CD14-positive monocyte (primary cell): ENCODE measurements around the gene KCNA10. TPM values are rescaled to one million over a fixed set of nuclear protein-coding genes. Genes with fewer than 3 reads are reported as not detected.

Source experiments
- DNase-seq, 3 donors: peaks; one replicate each; pipeline ENCODE4 v3.0.0-alpha.2; 2011 to 2022
- H2AFZ ChIP-seq: 2 replicates; pipeline ENCODE4 v1.6.0; 2012; ENCODE audit warnings: mild to moderate bottlenecking, low read depth, low read length, inconsistent platforms; ENCODE audit not compliant: insufficient read depth, poor library complexity, severe bottlenecking
- H3K27ac ChIP-seq, 2 donors: 1 replicate in 1 of 2; 2 replicates in 1 of 2; pipeline ENCODE4 v1.5.1; 2012 to 2013; ENCODE audit warnings: low read length in 2 of 2, control low read depth in 1 of 2, inconsistent platforms in 1 of 2, low read depth in 1 of 2, mild to moderate bottlenecking in 1 of 2
- H3K27me3 ChIP-seq, 2 donors: one replicate each; pipeline versions ENCODE4 v1.6.0 to v1.6.1; 2011 to 2013; ENCODE audit warnings: low read length in 2 of 2; ENCODE audit not compliant: control insufficient read depth in 2 of 2, insufficient read depth in 2 of 2
- H3K36me3 ChIP-seq, 2 donors: replicated peaks in 1 of 2; 1 replicate in 1 of 2; 2 replicates in 1 of 2; pipeline versions ENCODE4 v1.5.1 to v1.6.1; 2012 to 2013; ENCODE audit warnings: low read length in 2 of 2, control low read depth in 1 of 2, inconsistent platforms in 1 of 2, mild to moderate bottlenecking in 1 of 2; ENCODE audit not compliant: insufficient read depth in 2 of 2, control insufficient read depth in 1 of 2
- H3K4me1 ChIP-seq, 2 donors: 1 replicate in 1 of 2; 2 replicates in 1 of 2; pipeline versions ENCODE4 v1.5.1 to v1.6.1; 2012 to 2013; ENCODE audit warnings: low read length in 2 of 2, control low read depth in 1 of 2, inconsistent platforms in 1 of 2, mild to moderate bottlenecking in 1 of 2, moderate library complexity in 1 of 2; ENCODE audit not compliant: insufficient read depth in 2 of 2, control insufficient read depth in 1 of 2
- H3K4me2 ChIP-seq: replicated peaks from 2 replicates; pipeline ENCODE3; 2012; ENCODE audit warnings: low read length, moderate library complexity, mild to moderate bottlenecking; ENCODE audit not compliant: poor library complexity, severe bottlenecking; ENCODE audit errors: extremely low read depth
- H3K4me3 ChIP-seq, 3 experiments: fragments of 200-600 bp in 1 of 3; sonication (generic) in 1 of 3; replicated peaks in 1 of 3; 1 replicate in 2 of 3; 2 replicates in 1 of 3; pipeline ENCODE4 v1.5.1; 2011 to 2013; ENCODE audit warnings: low read length in 3 of 3, mild to moderate bottlenecking in 3 of 3, control low read depth in 2 of 3, low read depth in 2 of 3, inconsistent platforms in 1 of 3, moderate library complexity in 1 of 3
- H3K79me2 ChIP-seq: 2 replicates; pipeline ENCODE4 v1.6.0; 2012; ENCODE audit warnings: mild to moderate bottlenecking, control low read depth, inconsistent platforms, low read length, moderate library complexity; ENCODE audit not compliant: insufficient read depth
- H3K9ac ChIP-seq: 2 replicates; pipeline ENCODE4 v1.6.0; 2017; ENCODE audit warnings: low read length, mild to moderate bottlenecking; ENCODE audit not compliant: insufficient read depth, poor library complexity, severe bottlenecking
- H3K9me3 ChIP-seq, 2 donors: replicated peaks in 1 of 2; 1 replicate in 1 of 2; 2 replicates in 1 of 2; pipeline versions ENCODE4 v1.5.1 to v1.6.1; 2012 to 2013; ENCODE audit warnings: low read length in 2 of 2, control low read depth in 1 of 2; ENCODE audit not compliant: control insufficient read depth in 1 of 2, insufficient read depth in 1 of 2
- H4K20me1 ChIP-seq: 2 replicates; pipeline ENCODE4 v1.6.0; 2012; ENCODE audit warnings: mild to moderate bottlenecking, low read length, control low read depth, moderate library complexity; ENCODE audit not compliant: insufficient read depth
- H3K27ac Mint-ChIP-seq, 7 donors: one replicate each; pipeline ENCODE4 v1.8.0; 2020; ENCODE audit warnings: mild to moderate bottlenecking in 7 of 7, mixed read lengths in 7 of 7, moderate library complexity in 6 of 7, inconsistent platforms in 2 of 7
- H3K27me3 Mint-ChIP-seq, 3 donors: one replicate each; pipeline ENCODE4 v1.8.0; 2021 to 2022; ENCODE audit warnings: low read depth in 3 of 3, mild to moderate bottlenecking in 3 of 3, mixed read lengths in 3 of 3, moderate library complexity in 3 of 3, inconsistent platforms in 1 of 3
- H3K36me3 Mint-ChIP-seq, 2 donors: one replicate each; pipeline ENCODE4 v1.8.0; 2020; ENCODE audit warnings: mixed read lengths in 2 of 2, inconsistent platforms in 1 of 2, mild to moderate bottlenecking in 1 of 2
- H3K4me1 Mint-ChIP-seq: one replicate; pipeline ENCODE4 v1.8.0; 2020; ENCODE audit warnings: mild to moderate bottlenecking, mixed read lengths
- H3K4me3 Mint-ChIP-seq, 2 donors: one replicate each; pipeline ENCODE4 v1.8.0; 2020; ENCODE audit warnings: mild to moderate bottlenecking in 2 of 2, mixed read lengths in 2 of 2, moderate library complexity in 1 of 2
- H3K9me3 Mint-ChIP-seq, 7 donors: one replicate each; pipeline ENCODE4 v1.8.0; 2020 to 2022; ENCODE audit warnings: mixed read lengths in 7 of 7, mild to moderate bottlenecking in 6 of 7, moderate library complexity in 6 of 7, inconsistent platforms in 2 of 7
- WGBS: methylation state at CpG from one replicate; pipeline ENCODE4 v1.1.5; 2013; ENCODE audit warnings: missing lambda C conversion rate; ENCODE audit not compliant: insufficient coverage; 5-methylcytosine and 5-hydroxymethylcytosine counted together
- intact Hi-C, 2 donors: fragments of 100-400 bp; cut with micrococcal nuclease; formaldehyde crosslinking; loops; one replicate each; pipeline versions ENCODE4 v1.15.0 to v1.15.1; 2023
- polyA plus RNA-seq, 3 donors: library from polyadenylated mRNA; depleted of rRNA in 1 of 3; unstranded in 2 of 3; stranded (reverse) in 1 of 3; fragments of 300-500 nt in 2 of 3; fragments of >200 nt in 1 of 3; fragmentation: Illumina TruSeq in 2 of 3; gene quantifications; 1 replicate in 2 of 3; 2 replicates in 1 of 3; pipeline ENCODE4 v1.2.3, GENCODE V29; 2012 to 2021
- TF ChIP-seq, protein P1 (sequence below): fragments of 200-600 bp; IDR thresholded peaks from one replicate; pipeline ENCODE4 v1.8.0; 2022; ENCODE audit warnings: antibody characterized with exemption, mild to moderate bottlenecking

Gene KCNA10
- polyA plus RNA-seq, 3 donors: not detected

- intact Hi-C loops: no loop called here
- H2AFZ ChIP-seq: no peak overlapping the region
- no peaks in the 10 kb centered on the region for H3K4me1 ChIP-seq
- DNase-seq: no peak
- Mint-ChIP-seq H3K27me3 (peaks cover 0 to 5% (median 1%) of the 10 kb centered on the region in 3 donors), H3K4me1 (no peaks in the 10 kb centered on the region), H3K27ac (no peak overlapping the region), H3K9me3 (peaks cover 0 to 3% (median 0%) of the 10 kb centered on the region in 7 donors), H3K36me3 (no peaks in the 10 kb centered on the region), H3K4me3 (no peak overlapping the region)
- TF ChIP-seq, protein P1, sequence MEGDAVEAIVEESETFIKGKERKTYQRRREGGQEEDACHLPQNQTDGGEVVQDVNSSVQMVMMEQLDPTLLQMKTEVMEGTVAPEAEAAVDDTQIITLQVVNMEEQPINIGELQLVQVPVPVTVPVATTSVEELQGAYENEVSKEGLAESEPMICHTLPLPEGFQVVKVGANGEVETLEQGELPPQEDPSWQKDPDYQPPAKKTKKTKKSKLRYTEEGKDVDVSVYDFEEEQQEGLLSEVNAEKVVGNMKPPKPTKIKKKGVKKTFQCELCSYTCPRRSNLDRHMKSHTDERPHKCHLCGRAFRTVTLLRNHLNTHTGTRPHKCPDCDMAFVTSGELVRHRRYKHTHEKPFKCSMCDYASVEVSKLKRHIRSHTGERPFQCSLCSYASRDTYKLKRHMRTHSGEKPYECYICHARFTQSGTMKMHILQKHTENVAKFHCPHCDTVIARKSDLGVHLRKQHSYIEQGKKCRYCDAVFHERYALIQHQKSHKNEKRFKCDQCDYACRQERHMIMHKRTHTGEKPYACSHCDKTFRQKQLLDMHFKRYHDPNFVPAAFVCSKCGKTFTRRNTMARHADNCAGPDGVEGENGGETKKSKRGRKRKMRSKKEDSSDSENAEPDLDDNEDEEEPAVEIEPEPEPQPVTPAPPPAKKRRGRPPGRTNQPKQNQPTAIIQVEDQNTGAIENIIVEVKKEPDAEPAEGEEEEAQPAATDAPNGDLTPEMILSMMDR: no peak
- H3K27ac ChIP-seq: no peak overlapping the region
- no peaks in the 10 kb centered on the region for H3K9me3 ChIP-seq
- no peaks in the 10 kb centered on the region for H3K79me2 ChIP-seq
- no peak overlapping the region for H3K4me2 ChIP-seq
- no peak overlapping the region for H3K9ac ChIP-seq
- no peaks in the 10 kb centered on the region for H3K36me3 ChIP-seq
- WGBS: no CpG with 5 or more reads among the region's 3 CpGs
- no peaks in the 10 kb centered on the region for H3K27me3 ChIP-seq
- no peaks in the 10 kb centered on the region for H4K20me1 ChIP-seq
- H3K4me3 ChIP-seq: no peak overlapping the region
These were observed 47.8 kb downstream of the KCNA10 start for GRCh38 chr1:110471131-110471530.

Other genes with a start within 250 kb of the KCNA10 start
- gene RBM15, start 179.8 kb downstream of the KCNA10 start, polyA plus RNA-seq: 10 to 100 TPM in 1 of 3 donors, 1 to 10 TPM in 2; 6.7 to 16.8 (median 7.5) TPM
- under 1 TPM; 0.13 to 0.26 (median 0.25) TPM for gene SLC16A4, start 128.1 kb downstream of the KCNA10 start, polyA plus RNA-seq
- gene LAMTOR5, start 111.5 kb downstream of the KCNA10 start, polyA plus RNA-seq: 100 to 1,000 TPM; 304 to 420 (median 368) TPM
- gene PROK1, start 68.0 kb downstream of the KCNA10 start, polyA plus RNA-seq: not detected
- gene KCNA2, start 87.2 kb upstream of the KCNA10 start, polyA plus RNA-seq: not detected
- gene KCNA3, start 155.8 kb upstream of the KCNA10 start, polyA plus RNA-seq: 1 to 10 TPM; 4.8 to 7.7 (median 5.6) TPM